Measurements from ENCODE around the gene INTS13.

GRCh38 chr12:26867080-26867479 is 70.7 kb downstream of the INTS13 start:
- TF ChIP-seq CTCF (IDR thresholded peaks at IDR 0.05; ENCODE audit: extremely low read depth in 1 of 2, insufficient read depth in 1 of 2, low read depth in 1 of 2, low read length in 2 of 2) (no peak), POLR2A (IDR thresholded peaks at IDR 0.05; ENCODE audit: low read depth, low read length) (no peak), EZH2 (IDR thresholded peaks at IDR 0.05; ENCODE audit: borderline replicate concordance, low read depth, low read length, severe bottlenecking) (no peak), FOS (IDR thresholded peaks at IDR 0.05; ENCODE audit: borderline replicate concordance, insufficient read depth, low read length) (no peak)

Data from endothelial cell of umbilical vein (primary cell).